K562 (cell line): Measurements from ENCODE around the gene TBL1XR1. TPM values are rescaled to one million over a fixed set of nuclear protein-coding genes. Genes with fewer than 3 reads are reported as not detected.

ENCODE experiments used
- ATAC-seq: fragments of 200-7000 bp; cut with Tn5 transposase; 3 replicates; pipeline ENCODE4 v1.9.1; 2020; ENCODE audit warnings: moderate library complexity
- BruUV-seq: library from RNA; stranded (reverse); fragments of 400-500 nt; replicated peaks from 2 replicates; lab custom pipeline; 2021; lab: Mats Ljungman, UMichigan
- CTCF ChIA-PET: fragments of 300-600 bp; formaldehyde crosslinking; extraction: SDS; loops from one replicate; lab custom pipeline; 2021; ENCODE audit warnings: low intra/inter-chr PET ratio; lab: Yijun Ruan, JAX
- POLR2A ChIA-PET: fragments of 300-600, 350-650 bp; sonication (Branson Sonifier 250); formaldehyde crosslinking; extraction: SDS; loops from one replicate; lab custom pipeline; 2021; ENCODE audit warnings: antibody characterized with exemption, inconsistent platforms; lab: Yijun Ruan, JAX
- DNase-seq, 4 experiments: peaks; one replicate each; pipeline versions ENCODE4 v3.0.0 to v3.0.0-alpha.2; 2011 to 2018; ENCODE audit warnings: low spot score in 3 of 4, mixed read lengths in 3 of 4; ENCODE audit errors: extremely low read depth in 1 of 4
- FAIRE-seq: peaks from 2 replicates; lab custom pipeline; 2011; peaks lifted over from hg19 to GRCh38; lab: Jason Lieb, UNC
- H2AFZ ChIP-seq: 2 replicates; pipeline ENCODE4 v1.6.0; 2011; ENCODE audit warnings: low read depth, low read length, control low read depth, inconsistent platforms
- H3K27ac ChIP-seq: fragments of 200-600 bp; 3 replicates; pipeline ENCODE4 v1.8.0; 2011; ENCODE audit warnings: low read depth, mild to moderate bottlenecking, control low read depth, inconsistent platforms, low read length, moderate library complexity, mixed read lengths; ENCODE audit errors: extremely low read depth
- H3K27me3 ChIP-seq, 2 experiments: fragments of 300-600 bp in 1 of 2; 2 replicates in 1 of 2; 3 replicates in 1 of 2; pipeline versions ENCODE4 v1.6.0 to v1.8.0; 2011; ENCODE audit warnings: inconsistent platforms in 2 of 2, low read length in 2 of 2, mild to moderate bottlenecking in 1 of 2, mixed read lengths in 1 of 2, moderate library complexity in 1 of 2; ENCODE audit not compliant: control insufficient read depth in 2 of 2, insufficient read depth in 2 of 2
- H3K36me3 ChIP-seq: fragments of 300-600 bp; 3 replicates; pipeline ENCODE4 v1.8.0; 2011; ENCODE audit warnings: mild to moderate bottlenecking, low read length, inconsistent platforms; ENCODE audit not compliant: control insufficient read depth, insufficient read depth
- H3K4me1 ChIP-seq, 2 experiments: fragments of 200-600 bp in 1 of 2; replicated peaks in 1 of 2; 2 replicates in 1 of 2; 3 replicates in 1 of 2; pipeline versions ENCODE4 v1.5.1 to v1.8.0; 2011; ENCODE audit warnings: inconsistent platforms in 2 of 2, low read length in 2 of 2, mild to moderate bottlenecking in 1 of 2, mixed read lengths in 1 of 2, moderate library complexity in 1 of 2; ENCODE audit not compliant: control insufficient read depth in 2 of 2, insufficient read depth in 2 of 2
- H3K4me2 ChIP-seq: 2 replicates; pipeline ENCODE4 v1.6.1; 2011; ENCODE audit warnings: low read length, control low read depth, inconsistent platforms, mixed read lengths; ENCODE audit not compliant: insufficient read depth
- H3K4me3 ChIP-seq: fragments of 200-600 bp; sonication (generic), shearing (Covaris generic); 2 replicates; pipeline ENCODE4 v1.5.1; 2016; ENCODE audit warnings: control low read depth, inconsistent platforms
- H3K79me2 ChIP-seq: fragments of 200-600 bp; 3 replicates; pipeline ENCODE4 v1.8.0; 2011; ENCODE audit warnings: low read length, inconsistent platforms; ENCODE audit not compliant: control insufficient read depth, insufficient read depth
- H3K9ac ChIP-seq, 2 experiments: 2 replicates each; pipeline versions ENCODE4 v1.6.0 to v1.6.1; 2011; ENCODE audit warnings: low read depth in 2 of 2, low read length in 2 of 2, control low read depth in 1 of 2, inconsistent platforms in 1 of 2, mild to moderate bottlenecking in 1 of 2, mixed read lengths in 1 of 2; ENCODE audit not compliant: insufficient read depth in 1 of 2
- H3K9me1 ChIP-seq: one replicate; pipeline ENCODE4 v1.6.0; 2011; ENCODE audit warnings: inconsistent platforms, mild to moderate bottlenecking, low read length, moderate library complexity; ENCODE audit not compliant: control insufficient read depth, insufficient read depth
- H3K9me3 ChIP-seq: replicated peaks from 2 replicates; pipeline ENCODE4 v1.5.1; 2011; ENCODE audit warnings: low read depth, low read length, inconsistent platforms; ENCODE audit not compliant: control insufficient read depth, insufficient read depth
- H4K20me1 ChIP-seq: replicated peaks from 2 replicates; pipeline ENCODE4 v1.6.1; 2011; ENCODE audit warnings: low read length, inconsistent platforms, mixed read lengths; ENCODE audit not compliant: control insufficient read depth, insufficient read depth
- EWSR1 ChIP-seq: fragments of 450-650 bp; IDR thresholded peaks from 2 replicates; pipeline ENCODE4 v1.6.1; 2018; ENCODE audit warnings: borderline replicate concordance, mild to moderate bottlenecking, low read depth, moderate library complexity; ENCODE audit not compliant: partially characterized antibody
- NFIC ChIP-seq: fragments of 450-650 bp; IDR thresholded peaks from 2 replicates; pipeline ENCODE4 v1.6.1; 2017; ENCODE audit warnings: mild to moderate bottlenecking, inconsistent platforms
- RCOR1 ChIP-seq, 2 experiments: IDR thresholded peaks; 2 replicates each; pipeline ENCODE4 v1.6.1; 2012; ENCODE audit warnings: low read depth in 2 of 2, low read length in 2 of 2, borderline replicate concordance in 1 of 2, improper control_type of control experiment in 1 of 2
- WGBS: fragments of 100-300 bp; shearing (Covaris generic); methylation state at CpG from one replicate; pipeline ENCODE4 v1.1.6; 2016; ENCODE audit warnings: low coverage, mixed read lengths; ENCODE audit not compliant: insufficient coverage; ENCODE audit errors: missing lambda C conversion rate; 5-methylcytosine and 5-hydroxymethylcytosine counted together
- in situ Hi-C: fragments of 300-500 bp; cut with MboI; formaldehyde crosslinking; loops from 4 replicates; pipeline ENCODE4 v1.15.0; 2018; ENCODE audit warnings: inconsistent platforms, mixed read lengths
- intact Hi-C: fragments of 100-400 bp; cut with micrococcal nuclease; formaldehyde crosslinking; loops from 2 replicates; pipeline ENCODE4 v1.14.2; 2022
- polyA plus RNA-seq, 8 experiments: library from polyadenylated mRNA; depleted of rRNA in 4 of 8; stranded (reverse) in 5 of 8; unstranded in 3 of 8; fragments of >200 nt; fragmentation: Nextera tagmentation in 2 of 8; fragmentation: Illumina TruSeq in 1 of 8; extraction: Ambion mirVana in 2 of 8; extraction: Trizol in 1 of 8; gene quantifications; 2 replicates each; pipeline versions ENCODE4 v1.2.1 to v1.2.3, GENCODE V29; 2011 to 2014; ENCODE audit warnings: inconsistent platforms in 1 of 8, missing spikeins in 1 of 8
- total RNA-seq, 7 experiments: library from RNA; depleted of rRNA in 6 of 7; stranded (reverse); fragments of >200 nt in 6 of 7; fragmentation: Illumina TruSeq in 2 of 7; extraction: Trizol in 2 of 7; gene quantifications; 2 replicates each; pipeline versions ENCODE4 v1.2.1 to v1.2.3, GENCODE V29; 2011 to 2021; ENCODE audit warnings: low replicate concordance in 1 of 7

Gene TBL1XR1
- total and polyA plus RNA-seq, 9 of the 15 experiments (the other 6 are each of a cell fraction or from before 2014, with no cell fraction given): 19.6 to 171 (median 83.3) TPM

DNA sequence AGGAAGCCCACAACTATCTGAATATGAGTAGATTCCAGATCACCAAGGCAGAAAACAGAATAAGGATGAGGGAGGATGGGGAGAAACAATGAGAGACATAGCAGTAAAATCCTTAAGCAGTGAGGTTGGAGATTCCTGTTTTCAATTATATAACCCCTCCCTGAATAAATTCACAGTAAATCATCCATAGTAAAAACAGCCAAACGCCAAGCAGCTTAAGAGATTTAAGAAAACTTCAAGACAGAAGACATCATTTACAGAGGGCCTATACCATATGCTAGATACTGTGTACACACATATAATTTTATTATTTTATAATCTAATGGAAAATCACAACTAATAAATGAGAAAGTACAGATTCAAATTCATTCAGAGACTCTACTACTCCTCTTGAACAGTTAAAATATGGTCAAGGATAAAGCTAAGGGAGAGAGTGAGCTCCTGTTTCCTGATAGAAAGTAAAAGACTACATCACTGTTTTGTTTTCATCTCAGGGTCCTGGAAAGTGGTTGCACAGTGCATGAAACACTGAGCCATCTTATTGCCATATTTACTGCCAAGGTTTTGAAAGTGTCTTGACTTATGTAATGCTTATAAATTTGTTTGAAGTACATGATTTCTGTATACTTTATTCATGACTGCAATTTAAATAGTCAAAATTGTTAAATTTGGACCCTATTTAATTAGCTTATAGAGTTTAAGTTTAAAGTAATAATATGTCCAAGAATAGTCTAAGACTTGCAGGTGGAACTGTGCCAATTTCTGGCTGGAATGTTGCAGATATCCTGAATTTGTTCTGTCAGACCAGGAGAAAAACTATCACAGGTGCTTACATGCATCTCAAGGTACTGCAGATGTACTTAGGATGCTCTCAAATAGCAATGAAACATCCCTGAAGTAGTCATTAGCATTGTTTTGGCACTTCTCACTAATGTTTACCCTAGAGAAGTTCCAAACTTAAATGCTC lies 141.4 kb downstream of the TBL1XR1 start:
- Histone ChIP-seq H3K79me2 (peaks cover 65% of the 10 kb centered on the region), H3K9ac (no peak overlapping the region), H3K9me1 (no peaks in the 10 kb centered on the region), H4K20me1 (no peaks in the 10 kb centered on the region), H3K27me3 (no peaks in the 10 kb centered on the region), H3K36me3 (peaks cover 35% of the 10 kb centered on the region), H3K27ac (no peak overlapping the region), H3K9me3 (no peaks in the 10 kb centered on the region), H3K4me3 (no peak overlapping the region), H3K4me1 (peaks cover 0 to 5% of the 10 kb centered on the region in 2 experiments; a peak in 3 of 5 replicates), H2AFZ (no peak overlapping the region), H3K4me2 (no peak overlapping the region)
- 10% methylated on average over 1 of the region's 1 CpG for WGBS
- peak in 1 of 4 experiments; percentile 13 for DNase-seq
- no TSS peak for BruUV-seq
- in situ Hi-C loops: loop anchor here (5.0 to 10.0 kb wide), 2 partner anchors 139 to 306 kb away; partner anchors contain the start of gene TBL1XR1
- no peak for FAIRE-seq
- intact Hi-C loops: loop anchor here (10.0 kb wide), 1 partner anchor 719 kb away; no protein-coding TSS in a partner anchor
- peak; percentile 26; the same call in 1 of the 3 replicates for ATAC-seq
- POLR2A ChIA-PET: no interaction called here
- CTCF ChIA-PET: no interaction called here
- no peak for TF ChIP-seq RCOR1 (IDR thresholded peaks at IDR 0.05; ENCODE audit: borderline replicate concordance in 1 of 2, low read depth in 2 of 2, low read length in 2 of 2)
- TF ChIP-seq NFIC: peak; percentile 62

DNA sequence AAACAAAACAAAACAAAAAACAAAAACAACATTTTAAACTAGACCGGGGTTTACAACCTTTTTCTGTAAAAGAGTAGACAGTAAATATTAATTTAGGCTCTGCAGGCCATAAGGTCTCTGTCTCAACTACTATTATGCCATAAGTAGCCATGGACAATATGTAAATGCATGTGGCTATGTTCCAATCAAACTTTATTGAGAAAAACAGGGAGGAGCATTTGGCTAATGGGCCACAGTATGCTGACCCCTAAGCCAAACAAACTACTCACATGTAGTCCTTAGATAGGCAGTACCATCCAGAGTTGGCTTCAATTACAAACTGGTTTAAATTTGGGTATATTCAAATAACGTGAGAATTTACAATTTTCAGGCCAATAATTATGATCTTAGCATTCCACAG lies 144.2 kb downstream of the TBL1XR1 start:
- no TSS peak for BruUV-seq
- peaks cover 55% of the 10 kb centered on the region for H3K36me3 ChIP-seq
- in situ Hi-C loops (loop anchor here (10.0 kb wide), 1 partner anchor 142 kb away; the partner anchor contains the start of gene TBL1XR1), intact Hi-C loops (loop anchor here (5.0 to 10.0 kb wide), 2 partner anchors 304 to 722 kb away; no protein-coding TSS in a partner anchor)
- H3K9ac ChIP-seq: no peak overlapping the region
- H3K9me3 ChIP-seq: no peaks in the 10 kb centered on the region
- 96% methylated on average over 2 of the region's 2 CpGs for WGBS
- H3K27ac ChIP-seq: no peak overlapping the region
- no peak for FAIRE-seq
- DNase-seq: no peak
- H3K27me3 ChIP-seq: no peaks in the 10 kb centered on the region
- ChIA-PET CTCF (interaction anchor here (0.6 kb wide), 1 partner anchor 771 kb away, joined by 3 read pairs; no protein-coding TSS in a partner anchor), POLR2A (no interaction called here)
- H3K4me3 ChIP-seq: no peak overlapping the region
- no peak overlapping the region for H3K4me2 ChIP-seq
- peaks cover 0 to 5% of the 10 kb centered on the region in 2 experiments; a peak in 3 of 5 replicates for H3K4me1 ChIP-seq
- H4K20me1 ChIP-seq: no peaks in the 10 kb centered on the region
- H2AFZ ChIP-seq: no peak overlapping the region
- H3K79me2 ChIP-seq: peaks cover 50% of the 10 kb centered on the region
- ATAC-seq: no peak
- H3K9me1 ChIP-seq: no peaks in the 10 kb centered on the region
- TF ChIP-seq EWSR1: no peak
